ENCODE results near the gene ENDOU.

ENDOU gene, protein sequence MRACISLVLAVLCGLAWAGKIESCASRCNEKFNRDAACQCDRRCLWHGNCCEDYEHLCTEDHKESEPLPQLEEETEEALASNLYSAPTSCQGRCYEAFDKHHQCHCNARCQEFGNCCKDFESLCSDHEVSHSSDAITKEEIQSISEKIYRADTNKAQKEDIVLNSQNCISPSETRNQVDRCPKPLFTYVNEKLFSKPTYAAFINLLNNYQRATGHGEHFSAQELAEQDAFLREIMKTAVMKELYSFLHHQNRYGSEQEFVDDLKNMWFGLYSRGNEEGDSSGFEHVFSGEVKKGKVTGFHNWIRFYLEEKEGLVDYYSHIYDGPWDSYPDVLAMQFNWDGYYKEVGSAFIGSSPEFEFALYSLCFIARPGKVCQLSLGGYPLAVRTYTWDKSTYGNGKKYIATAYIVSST

GRCh38 chr12:47725091-47725772 is at the start of gene ENDOU:
TSS of gene ENDOU (minus strand) at chr12:47725490. CDS start at chr12:47725413, 77 bp downstream.
- no peak for DNase-seq

GRCh38 chr12:47774663-47775062 is 49.4 kb upstream of the ENDOU start:
- DNase-seq = no peak

- DNase-seq = no peak
Observed at GRCh38 chr12:47773858-47774580, 48.7 kb upstream of the ENDOU start.

- DNase-seq = peak; percentile 86
Observed at GRCh38 chr12:47773062-47773857, 48.0 kb upstream of the ENDOU start, which contains the start of gene SLC48A1. TSS of gene SLC48A1 (plus strand) at chr12:47773238. CDS start at chr12:47773305, 67 bp downstream.

GRCh38 chr12:47772738-47773061 is 47.4 kb upstream of the ENDOU start:
- no peak for DNase-seq

DNA sequence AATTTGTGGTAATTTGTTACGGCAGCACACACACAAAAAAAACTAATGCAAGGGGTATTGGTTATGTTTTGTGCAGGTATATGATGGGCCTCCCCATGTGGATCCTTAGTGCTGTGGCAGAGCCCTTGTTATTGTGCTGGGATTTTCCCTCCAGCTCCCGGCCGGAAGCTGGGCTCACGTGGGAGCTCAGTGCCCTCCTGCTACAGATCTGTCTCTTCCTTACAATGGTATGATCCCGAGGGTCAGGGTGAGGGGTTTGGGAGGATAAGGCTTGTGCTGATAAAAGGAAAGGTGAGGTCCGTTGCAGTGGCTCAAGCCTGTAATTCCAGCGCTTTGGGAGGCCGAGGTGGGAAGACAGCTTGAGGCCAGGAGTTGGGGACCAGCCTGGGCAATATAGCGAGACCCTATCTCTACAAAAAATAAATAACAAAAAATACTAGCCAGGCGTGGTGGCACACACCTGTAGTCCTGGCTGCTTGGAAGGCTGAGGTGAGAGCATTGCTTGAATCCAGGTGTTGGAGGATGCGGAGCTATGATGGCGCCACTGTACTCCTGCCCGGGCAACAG is 46.9 kb upstream of the ENDOU start:
- no peak for DNase-seq

GRCh38 chr12:47771304-47771703 is 46.0 kb upstream of the ENDOU start:
- no peak for DNase-seq

GRCh38 chr12:47770086-47770726 is 44.9 kb upstream of the ENDOU start:
- no peak for DNase-seq

- DNase-seq = no peak
Observed at GRCh38 chr12:47769234-47770085, 44.2 kb upstream of the ENDOU start.

- DNase-seq = no peak
Observed at GRCh38 chr12:47768323-47768811, 43.1 kb upstream of the ENDOU start.

- DNase-seq = peak; percentile 87
Observed at GRCh38 chr12:47767216-47767724, 42.0 kb upstream of the ENDOU start.

DNA sequence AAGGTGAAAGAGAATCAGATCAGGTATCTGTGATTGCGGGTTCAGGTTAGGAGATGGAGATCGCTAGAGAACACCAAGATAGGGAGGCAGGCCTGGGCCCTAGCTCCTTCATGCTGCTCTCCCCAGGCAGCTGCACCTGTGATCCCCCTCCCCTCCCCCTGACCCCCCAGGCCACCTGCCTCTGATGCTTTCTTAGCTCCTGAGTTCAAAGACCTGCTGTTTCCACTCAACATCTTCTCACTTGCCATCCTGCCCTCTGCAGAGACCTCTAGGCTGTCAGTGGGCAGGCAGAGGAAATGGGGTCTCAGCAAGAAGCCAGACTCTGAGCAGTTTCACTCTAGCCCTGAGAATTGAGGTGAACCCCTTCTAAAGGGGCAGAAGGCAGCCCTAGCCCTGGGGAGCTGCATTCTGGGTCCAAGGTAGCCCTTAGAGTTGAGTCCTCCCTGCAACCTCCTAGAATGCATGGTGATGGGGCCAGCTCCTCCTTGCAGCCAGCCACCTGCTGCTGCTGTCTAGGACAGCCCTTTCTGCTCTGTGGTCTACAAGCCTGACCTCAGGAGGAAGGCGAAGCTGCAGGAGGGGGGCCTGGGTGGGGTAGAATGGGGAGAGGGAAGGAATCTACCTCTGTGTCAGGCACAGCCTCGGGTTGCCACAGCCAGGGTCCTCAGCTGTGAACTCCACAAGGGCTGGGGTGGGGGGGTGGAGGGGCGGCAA is 41.4 kb upstream of the ENDOU start:
- no peak for DNase-seq

DNA sequence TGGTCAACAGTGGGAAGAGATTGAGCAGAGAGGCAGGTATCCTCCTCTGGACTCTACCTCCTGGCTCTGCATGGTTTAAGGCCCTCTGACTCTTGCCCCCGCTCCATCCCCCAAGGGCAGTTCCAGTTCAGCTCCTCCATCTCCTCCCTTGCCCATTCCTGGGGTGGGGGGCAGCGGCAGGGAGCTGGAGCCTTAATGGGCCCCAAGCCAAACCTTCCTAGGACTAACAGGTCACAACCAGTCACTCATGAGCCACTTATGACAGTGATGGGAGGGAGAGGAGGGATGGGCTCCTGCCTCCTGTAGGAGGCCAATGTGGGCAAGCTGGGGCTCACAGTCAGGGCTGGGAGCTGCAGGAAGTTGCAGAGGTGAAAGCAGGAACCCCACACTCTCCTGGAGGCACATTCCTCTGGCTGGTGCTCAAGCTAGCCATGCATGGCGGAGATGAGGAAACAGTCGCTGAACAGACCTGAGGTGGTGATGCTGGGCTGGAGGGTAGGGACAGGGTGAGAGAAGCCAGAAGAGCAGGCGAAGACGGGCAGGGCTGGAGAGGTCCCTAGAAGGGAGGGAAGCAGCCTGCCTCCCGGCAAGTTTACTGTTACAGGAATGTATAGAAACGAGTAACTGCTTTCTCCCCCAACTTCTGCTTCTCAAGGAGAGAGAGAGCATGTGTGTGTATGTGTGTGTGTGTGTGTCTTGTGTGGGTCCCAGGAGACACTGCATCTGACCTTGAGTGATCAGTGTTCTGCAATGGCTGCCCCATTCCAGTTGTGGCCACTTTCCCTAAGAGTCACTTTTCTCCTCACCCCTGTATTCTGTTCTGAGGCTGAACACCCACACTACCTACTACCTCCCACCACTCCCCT is 38.4 kb upstream of the ENDOU start:
- DNase-seq = no peak

- DNase-seq = no peak
Observed at GRCh38 chr12:47762850-47763465, 37.7 kb upstream of the ENDOU start.

- peak; percentile 86 for DNase-seq
Observed at GRCh38 chr12:47758834-47759690, 33.8 kb upstream of the ENDOU start, which contains the start of gene RAPGEF3. TSS of gene RAPGEF3 (minus strand) at chr12:47758880. CDS start at chr12:47758556, 324 bp downstream.

DNA sequence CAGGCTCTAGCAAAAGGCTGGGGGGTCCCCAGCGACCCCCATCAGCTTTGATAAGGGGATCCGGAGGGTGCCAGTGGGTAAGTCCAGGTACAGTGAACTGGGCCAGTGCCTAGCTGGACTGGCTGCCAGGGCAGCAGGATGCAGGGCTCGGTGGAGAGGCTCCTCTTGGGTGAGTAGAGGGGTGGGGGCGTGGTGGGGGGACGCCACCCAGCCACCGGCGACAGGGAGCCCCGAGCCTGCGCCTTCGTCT is 33.2 kb upstream of the ENDOU start:
- no peak for DNase-seq

DNA sequence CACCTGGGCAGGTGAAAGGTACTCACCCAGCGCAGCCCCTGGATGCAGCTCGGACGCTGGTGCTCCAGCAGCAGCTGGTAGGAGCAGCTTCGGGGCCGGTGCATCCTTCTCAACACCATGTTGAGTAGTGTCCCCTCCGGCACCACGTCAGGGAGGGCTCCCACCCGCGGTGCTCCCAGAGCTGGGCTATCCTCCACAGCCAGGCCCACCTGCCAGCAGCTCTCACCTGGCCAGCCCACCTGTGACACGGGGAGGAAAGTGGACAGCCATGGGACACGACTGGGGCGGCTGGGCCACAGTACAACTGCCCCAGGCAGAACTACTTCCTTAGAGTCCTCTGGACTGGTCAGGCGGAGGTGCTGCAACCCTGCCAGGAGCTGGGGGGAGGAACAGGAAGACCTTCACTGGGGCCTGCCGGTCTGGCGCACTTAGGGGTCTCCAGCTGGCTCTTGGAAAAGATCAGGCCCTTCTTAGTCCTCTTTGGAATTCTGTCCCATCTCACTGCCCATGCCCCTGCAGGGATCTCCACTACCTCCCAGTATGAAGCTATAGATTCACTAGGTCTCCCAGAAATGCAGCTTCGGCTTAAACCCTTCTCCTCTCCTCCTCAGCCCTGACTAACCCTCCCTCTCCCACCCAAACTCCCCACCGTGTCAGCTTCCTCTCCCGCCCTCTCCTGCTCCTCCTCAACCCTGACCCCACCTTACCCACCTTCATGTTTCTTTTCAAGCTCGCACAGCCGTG is 32.7 kb upstream of the ENDOU start:
- DNase-seq = no peak

Measured in activated CD8-positive, alpha-beta memory T cell treated with anti-CD3 and anti-CD28 coated beads for 24 hours (primary cell).